ENCODE data around the gene SEMA4C.
"Not testable (repeated sequence)": the region's sequence is repeated elsewhere in the genome, so short reads cannot be mapped to it uniquely, and the experiment has no call there.

The SEMA4C gene

DNA sequence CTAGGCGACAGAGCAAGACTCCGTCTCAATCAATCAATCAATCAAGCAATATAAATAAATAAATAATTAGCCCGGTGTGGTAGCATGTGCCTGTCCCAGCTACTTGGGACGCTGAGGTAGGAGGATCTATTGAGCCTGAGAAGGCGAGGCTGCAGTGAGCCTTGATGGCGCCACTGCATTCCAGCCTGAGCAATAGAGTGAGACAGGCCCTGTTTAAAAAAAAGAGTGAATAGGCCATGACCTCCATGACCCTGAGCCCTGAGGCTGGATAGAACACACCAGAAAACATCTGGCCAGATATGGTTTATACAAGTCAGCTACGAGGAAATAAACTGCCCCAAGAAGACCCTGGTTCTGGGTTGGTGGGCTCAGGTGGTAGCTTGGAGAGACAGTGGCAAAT is 20.4 kb upstream of the SEMA4C start:
- TF ChIP-seq, protein P1, sequence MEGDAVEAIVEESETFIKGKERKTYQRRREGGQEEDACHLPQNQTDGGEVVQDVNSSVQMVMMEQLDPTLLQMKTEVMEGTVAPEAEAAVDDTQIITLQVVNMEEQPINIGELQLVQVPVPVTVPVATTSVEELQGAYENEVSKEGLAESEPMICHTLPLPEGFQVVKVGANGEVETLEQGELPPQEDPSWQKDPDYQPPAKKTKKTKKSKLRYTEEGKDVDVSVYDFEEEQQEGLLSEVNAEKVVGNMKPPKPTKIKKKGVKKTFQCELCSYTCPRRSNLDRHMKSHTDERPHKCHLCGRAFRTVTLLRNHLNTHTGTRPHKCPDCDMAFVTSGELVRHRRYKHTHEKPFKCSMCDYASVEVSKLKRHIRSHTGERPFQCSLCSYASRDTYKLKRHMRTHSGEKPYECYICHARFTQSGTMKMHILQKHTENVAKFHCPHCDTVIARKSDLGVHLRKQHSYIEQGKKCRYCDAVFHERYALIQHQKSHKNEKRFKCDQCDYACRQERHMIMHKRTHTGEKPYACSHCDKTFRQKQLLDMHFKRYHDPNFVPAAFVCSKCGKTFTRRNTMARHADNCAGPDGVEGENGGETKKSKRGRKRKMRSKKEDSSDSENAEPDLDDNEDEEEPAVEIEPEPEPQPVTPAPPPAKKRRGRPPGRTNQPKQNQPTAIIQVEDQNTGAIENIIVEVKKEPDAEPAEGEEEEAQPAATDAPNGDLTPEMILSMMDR (IDR thresholded peaks at IDR 0.05; ENCODE audit: extremely low read depth, missing control alignments) = no peak
- no peak for DNase-seq (ENCODE audit: low spot score)

DNA sequence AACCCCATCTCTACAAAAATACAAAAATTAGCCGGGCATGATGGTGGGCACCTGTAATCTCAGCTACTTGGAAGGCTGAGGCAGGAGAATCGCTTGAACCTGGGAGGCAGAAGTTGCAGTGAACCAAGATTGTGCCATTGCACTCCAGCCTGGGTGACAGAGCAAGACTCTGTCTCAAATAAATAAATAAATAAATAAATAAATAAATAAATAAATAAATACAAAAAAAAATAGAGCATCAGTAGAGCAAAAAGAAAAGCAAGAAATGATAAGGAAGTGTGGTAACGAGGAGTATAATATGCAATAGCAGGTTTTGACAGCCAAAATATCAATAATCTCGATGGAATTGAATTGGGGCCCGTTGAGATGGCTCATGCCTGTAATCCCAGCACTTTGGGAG is 19.6 kb upstream of the SEMA4C start:
- DNase-seq (ENCODE audit: low spot score) = not testable (repeated sequence)

DNA sequence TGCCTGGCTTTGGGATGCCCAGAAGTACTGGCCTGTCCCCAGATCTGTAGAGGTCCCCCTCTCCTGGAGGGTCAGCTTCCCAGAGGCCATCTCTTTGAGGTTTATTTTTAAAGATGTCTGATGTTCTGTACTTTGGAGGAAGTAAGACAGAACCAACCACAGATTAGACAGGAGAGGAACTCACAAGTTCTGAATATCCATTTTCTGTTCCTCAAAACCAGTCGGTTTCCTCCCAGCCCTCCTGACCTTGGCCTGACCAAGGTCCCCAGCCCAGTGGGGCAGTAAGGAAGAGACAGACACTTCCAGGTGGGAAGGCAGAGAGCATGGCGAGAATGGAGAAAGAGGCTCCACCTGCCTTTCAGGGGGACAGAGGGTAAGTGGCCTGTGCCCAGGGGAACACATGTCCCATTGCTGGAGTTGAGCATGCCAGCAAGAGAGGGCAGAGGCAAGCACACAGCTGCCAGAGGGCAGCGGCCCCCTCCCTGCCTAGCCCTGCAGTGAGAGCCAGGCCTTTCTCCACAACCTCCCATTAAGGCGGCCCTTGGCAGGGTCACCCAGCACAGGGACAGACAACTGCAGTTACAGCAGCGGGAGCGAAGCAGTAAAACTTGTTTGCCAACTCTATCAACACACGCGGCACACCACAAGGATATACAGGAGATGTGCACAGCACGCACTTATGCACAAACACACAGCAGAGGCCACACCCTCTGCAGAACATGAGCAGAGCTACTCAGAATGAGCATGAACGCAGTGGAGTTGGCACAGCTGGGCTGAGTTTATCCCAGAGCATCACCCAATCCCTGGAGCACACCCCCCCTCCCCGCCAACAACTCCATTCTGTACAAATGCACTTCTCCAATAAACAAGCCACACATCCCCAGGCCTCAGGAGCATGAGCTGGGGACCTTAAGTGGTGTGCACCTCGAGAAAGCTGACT is 18.5 kb upstream of the SEMA4C start:
- no peak for DNase-seq (ENCODE audit: low spot score)
- TF ChIP-seq, protein P1 (IDR thresholded peaks at IDR 0.05; ENCODE audit: extremely low read depth, missing control alignments) = no peak

DNA sequence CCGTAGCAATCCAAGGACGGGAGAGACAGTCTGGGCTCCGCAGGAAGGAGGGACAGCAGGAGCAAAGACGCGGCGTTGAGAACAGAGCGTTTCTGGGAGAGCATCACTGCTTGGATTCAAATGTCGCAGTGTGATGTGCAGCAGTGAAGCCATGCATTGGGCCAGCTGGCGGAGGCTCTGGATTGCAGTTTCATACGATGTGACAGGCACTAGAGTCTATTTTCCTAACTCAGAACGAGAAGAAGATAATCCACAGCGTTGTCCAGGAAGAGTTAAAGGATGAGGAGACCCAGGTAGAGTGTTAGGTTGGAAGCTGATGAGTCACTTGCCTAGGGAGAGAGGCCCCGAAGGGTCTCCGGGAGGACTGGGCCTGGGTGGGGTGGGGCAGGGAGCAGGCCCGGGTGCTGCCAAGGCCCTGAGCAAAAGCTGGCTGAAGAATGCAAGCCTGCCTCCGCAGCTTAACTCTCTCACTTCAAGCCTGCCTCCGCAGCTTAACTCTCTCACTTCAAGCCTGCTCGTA is 17.7 kb upstream of the SEMA4C start:
- no peak for DNase-seq (ENCODE audit: low spot score)
- TF ChIP-seq, protein P1 (IDR thresholded peaks at IDR 0.05; ENCODE audit: extremely low read depth, missing control alignments) = no peak

DNA sequence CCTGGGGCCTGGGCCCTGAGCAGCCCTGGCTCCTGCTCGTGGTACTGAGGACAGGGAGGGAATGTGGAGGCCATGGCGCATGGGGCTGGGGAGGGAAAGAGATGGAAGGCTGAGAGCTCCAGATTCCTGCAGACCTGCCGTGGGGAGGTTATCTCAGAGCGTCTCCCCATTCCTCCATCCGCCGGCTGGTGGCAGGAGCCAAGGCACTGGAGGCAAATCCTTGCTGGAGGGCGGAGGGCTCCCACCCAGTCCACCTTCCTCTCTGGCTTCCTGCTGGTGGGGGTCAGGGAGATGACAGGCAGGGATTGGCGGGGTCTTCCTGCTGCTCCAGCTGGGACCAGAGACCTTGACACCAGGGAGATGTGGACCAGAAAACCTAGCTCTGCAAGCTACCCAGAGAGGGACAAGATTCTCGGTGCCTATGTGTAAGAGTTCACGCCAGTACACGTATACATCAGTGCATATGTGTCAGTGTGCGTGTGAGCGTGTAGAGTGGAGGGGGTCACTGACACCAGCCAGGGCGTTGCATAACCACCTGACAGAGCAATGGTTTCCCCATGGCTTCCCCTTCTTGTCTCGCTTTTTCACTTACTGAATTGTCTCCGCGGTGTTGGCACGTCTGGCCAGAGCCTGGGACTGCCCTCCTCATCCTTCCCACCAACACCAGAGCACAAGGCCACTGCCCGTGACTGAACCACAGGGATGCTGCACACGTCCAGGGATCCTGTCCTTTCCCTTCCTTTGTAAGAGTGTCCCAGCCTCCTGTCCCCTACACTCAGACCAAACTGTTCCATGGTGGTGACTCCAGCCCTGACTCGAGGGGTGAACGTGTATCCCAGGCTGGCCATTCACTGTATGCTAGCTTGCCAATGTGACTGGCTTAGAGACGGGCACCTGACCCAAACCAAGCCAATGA is 15.8 kb upstream of the SEMA4C start:
- TF ChIP-seq, protein P1 (IDR thresholded peaks at IDR 0.05; ENCODE audit: extremely low read depth, missing control alignments) = no peak
- DNase-seq (ENCODE audit: low spot score) = no peak

DNA sequence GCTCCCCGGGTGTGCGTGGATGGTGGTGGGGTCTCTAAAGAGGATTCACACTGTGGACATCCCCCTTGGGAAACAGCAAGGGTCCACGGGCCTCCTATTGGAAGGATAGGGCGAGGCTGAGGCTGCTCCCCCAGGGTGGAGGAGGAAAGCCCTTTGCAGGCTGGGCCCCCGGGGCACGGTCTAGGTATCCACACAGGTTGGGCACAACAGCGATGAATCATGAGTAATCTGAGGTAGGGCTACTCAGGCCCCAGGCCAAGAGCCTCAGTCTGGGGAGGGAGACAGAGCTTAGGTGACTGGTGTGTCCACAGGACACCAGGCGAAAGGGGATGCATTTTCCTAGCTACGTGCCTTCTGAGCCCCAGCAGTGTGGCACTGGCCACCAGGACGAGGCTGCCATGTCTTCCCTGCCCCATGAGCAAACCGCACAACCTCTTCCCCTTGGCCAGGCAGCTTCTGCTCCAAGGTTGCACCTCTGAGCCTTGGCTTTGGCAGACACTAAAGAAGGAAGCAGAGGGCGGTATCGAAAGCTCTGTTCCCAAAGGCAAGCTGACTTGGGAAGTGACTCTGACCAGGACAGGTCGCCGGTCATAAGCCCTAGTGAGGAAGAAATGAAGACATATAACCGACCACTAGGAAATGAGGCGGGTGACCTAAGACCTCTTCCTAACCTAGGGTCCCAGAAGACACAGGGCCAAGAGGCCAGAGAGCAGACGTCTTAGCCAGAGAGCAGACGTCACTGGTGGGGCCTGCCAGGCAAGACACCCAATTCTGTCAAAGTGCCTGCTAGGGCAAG is 14.6 kb upstream of the SEMA4C start:
- TF ChIP-seq, protein P1 (IDR thresholded peaks at IDR 0.05; ENCODE audit: extremely low read depth, missing control alignments) = no peak

DNA sequence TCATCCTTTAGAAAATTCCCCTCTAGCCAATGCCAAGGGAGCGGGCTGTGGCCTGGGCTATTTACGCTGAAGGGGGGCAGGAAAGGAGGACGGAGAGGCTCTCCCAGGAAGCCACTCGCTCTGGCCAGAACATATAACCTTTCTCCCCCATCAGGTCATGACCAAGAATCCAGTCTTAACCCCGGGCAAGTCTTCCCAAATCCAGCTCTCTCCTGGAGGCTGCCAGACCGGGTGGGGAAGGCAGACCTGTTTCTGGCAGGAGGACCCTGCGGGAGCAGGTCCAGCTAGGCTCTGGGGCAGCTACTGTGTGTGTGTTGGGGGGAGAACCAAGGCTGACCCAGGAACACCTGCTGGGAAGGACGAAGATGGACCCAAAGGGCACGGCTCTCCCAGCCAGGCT is 13.4 kb upstream of the SEMA4C start:
- DNase-seq (ENCODE audit: low spot score) = no peak
- TF ChIP-seq, protein P1 (IDR thresholded peaks at IDR 0.05; ENCODE audit: extremely low read depth, missing control alignments) = no peak

More for the DNA sequence above, 14.6 kb upstream of the SEMA4C start:
- DNase-seq (ENCODE audit: low spot score) = no peak
